HepG2 (cell line): ENCODE data around the gene CBLC. TPM values are rescaled to one million over a fixed set of nuclear protein-coding genes. Genes with fewer than 3 reads are reported as not detected.
A peak's percentile ranks its signal among the peaks of the same experiment; 100 is the strongest.

ENCODE experiments used
- ARNTL ChIP-seq: sonication (generic); formaldehyde crosslinking; IDR thresholded peaks from 2 replicates; pipeline ENCODE4 v1.4.0; 2020; ENCODE audit warnings: mild to moderate bottlenecking, missing genetic modification reagents
- DZIP1 ChIP-seq: sonication (generic); formaldehyde crosslinking; IDR thresholded peaks from 2 replicates; pipeline ENCODE4 v1.5.0; 2020; ENCODE audit warnings: mild to moderate bottlenecking, missing genetic modification reagents
- HIC2 ChIP-seq: sonication (generic); formaldehyde crosslinking; IDR thresholded peaks from 2 replicates; pipeline ENCODE4 v1.9.0; 2022; ENCODE audit warnings: low read depth, missing genetic modification reagents
- LCORL ChIP-seq, 2 experiments: fragments of 450-650 bp in 1 of 2; sonication (generic) in 1 of 2; formaldehyde crosslinking in 1 of 2; IDR thresholded peaks; 2 replicates each; pipeline versions ENCODE4 v1.5.0 to v1.6.1; 2017 to 2020; ENCODE audit warnings: antibody characterized with exemption in 1 of 2, missing genetic modification reagents in 1 of 2
- MAZ ChIP-seq, 2 experiments: sonication (generic) in 1 of 2; formaldehyde crosslinking in 1 of 2; IDR thresholded peaks; 2 replicates each; pipeline versions ENCODE4 v1.5.0 to v1.6.1; 2012 to 2020; ENCODE audit warnings: low read depth in 2 of 2, mild to moderate bottlenecking in 2 of 2, borderline replicate concordance in 1 of 2, improper control_type of control experiment in 1 of 2, low read length in 1 of 2, missing genetic modification reagents in 1 of 2, moderate library complexity in 1 of 2
- MLLT10 ChIP-seq: sonication (generic); formaldehyde crosslinking; IDR thresholded peaks from 2 replicates; pipeline ENCODE4 v1.4.0; 2020; ENCODE audit warnings: missing genetic modification reagents
- NONO ChIP-seq, 2 experiments: fragments of 450-650 bp in 1 of 2; sonication (generic) in 1 of 2; formaldehyde crosslinking in 1 of 2; IDR thresholded peaks in 1 of 2; conservative IDR thresholded peaks in 1 of 2; 2 replicates each; pipeline versions ENCODE4 v1.6.1 to v1.8.0; 2017 to 2022; ENCODE audit warnings: mild to moderate bottlenecking in 1 of 2, missing genetic modification reagents in 1 of 2, moderate library complexity in 1 of 2
- NR2F6 ChIP-seq, 2 experiments: IDR thresholded peaks; 2 replicates each; pipeline ENCODE4 v1.6.1; 2016; ENCODE audit warnings: antibody characterized with exemption in 1 of 2, mild to moderate bottlenecking in 1 of 2
- RARA ChIP-seq: IDR thresholded peaks from 2 replicates; pipeline ENCODE4 v1.6.1; 2016; ENCODE audit warnings: missing genetic modification reagents, missing compliant biosample characterization
- RBFOX2 ChIP-seq: fragments of 200-400 bp; formaldehyde crosslinking; IDR thresholded peaks from 2 replicates; pipeline ENCODE4 v1.6.1; 2017; ENCODE audit warnings: low read depth, mild to moderate bottlenecking, low read length
- RFXANK ChIP-seq: IDR thresholded peaks from 2 replicates; pipeline ENCODE4 v1.6.1; 2016
- SAP130 ChIP-seq: IDR thresholded peaks from 2 replicates; pipeline ENCODE4 v1.6.1; 2016; ENCODE audit warnings: low read depth
- SKIL ChIP-seq: sonication (generic); formaldehyde crosslinking; IDR thresholded peaks from 2 replicates; pipeline ENCODE4 v1.8.0; 2022; ENCODE audit warnings: missing genetic modification reagents, mild to moderate bottlenecking, moderate library complexity, borderline replicate concordance
- SOX6 ChIP-seq, 2 experiments: fragments of 450-650 bp in 1 of 2; sonication (generic) in 1 of 2; formaldehyde crosslinking in 1 of 2; IDR thresholded peaks; 2 replicates each; pipeline versions ENCODE4 v1.4.0 to v1.6.1; 2017 to 2020; ENCODE audit warnings: antibody characterized with exemption in 1 of 2, mild to moderate bottlenecking in 1 of 2, missing genetic modification reagents in 1 of 2
- ZBTB38 ChIP-seq: sonication (generic); formaldehyde crosslinking; IDR thresholded peaks from 2 replicates; pipeline ENCODE4 v1.5.1; 2020; ENCODE audit warnings: mild to moderate bottlenecking, missing genetic modification reagents
- ZFX ChIP-seq: sonication (generic); formaldehyde crosslinking; IDR thresholded peaks from 2 replicates; pipeline ENCODE4 v1.4.0; 2020; ENCODE audit warnings: mild to moderate bottlenecking, low read depth, missing genetic modification reagents, moderate library complexity
- ZGPAT ChIP-seq: IDR thresholded peaks from 2 replicates; pipeline ENCODE4 v1.6.1; 2016; ENCODE audit warnings: mild to moderate bottlenecking
- ZNF354B ChIP-seq: sonication (generic); formaldehyde crosslinking; IDR thresholded peaks from 2 replicates; pipeline ENCODE4 v1.8.0; 2022; ENCODE audit warnings: mild to moderate bottlenecking, missing genetic modification reagents
- ZNF501 ChIP-seq: sonication (generic); formaldehyde crosslinking; IDR thresholded peaks from 2 replicates; pipeline ENCODE4 v1.5.1; 2020; ENCODE audit warnings: mild to moderate bottlenecking, moderate library complexity, missing genetic modification reagents
- ZSCAN22 ChIP-seq: sonication (generic); formaldehyde crosslinking; IDR thresholded peaks from 2 replicates; pipeline ENCODE4 v1.4.0; 2020; ENCODE audit warnings: mild to moderate bottlenecking, missing genetic modification reagents
- ZSCAN25 ChIP-seq: sonication (generic); formaldehyde crosslinking; IDR thresholded peaks from 2 replicates; pipeline ENCODE4 v1.8.0; 2022; ENCODE audit warnings: mild to moderate bottlenecking, missing genetic modification reagents
- polyA plus RNA-seq, 8 experiments: library from polyadenylated mRNA; depleted of rRNA in 3 of 8; stranded (reverse) in 7 of 8; unstranded in 1 of 8; fragments of >200 nt; fragmentation: Illumina TruSeq in 4 of 8; extraction: Trizol in 4 of 8; gene quantifications; 2 replicates each; pipeline versions ENCODE4 v1.2.1 to v1.2.3, GENCODE V29; 2011 to 2016; ENCODE audit warnings: low read depth in 4 of 8, missing spikeins in 1 of 8, mixed read lengths in 1 of 8; ENCODE audit not compliant: insufficient read depth in 1 of 8
- total RNA-seq, 5 experiments: library from RNA; depleted of rRNA; stranded (reverse); fragments of >200 nt; fragmentation: Illumina TruSeq; extraction: Trizol; gene quantifications; 2 replicates each; pipeline ENCODE4 v1.2.3, GENCODE V29; 2016; ENCODE audit warnings: low read depth in 1 of 5

Gene CBLC
- total and polyA plus RNA-seq, 2 of the 13 experiments (the other 11 are each of a cell fraction or from before 2014, with no cell fraction given) = 1.8 to 2.6 TPM

GRCh38 chr19:44812142-44812718 lies 34.5 kb downstream of the CBLC start (continued):
- no peak for TF ChIP-seq NONO (IDR thresholded peaks at IDR 0.05)
- peak; percentile 56; the same call in 1 of the 2 replicates for TF ChIP-seq NONO (CRISPR knock-in tag; conservative IDR thresholded peaks at IDR 0.05)
- peak; percentile 22; the same call in 1 of the 2 replicates for TF ChIP-seq MAZ (IDR thresholded peaks at IDR 0.05; ENCODE audit: borderline replicate concordance, low read depth, low read length)
- TF ChIP-seq MAZ (CRISPR knock-in tag; IDR thresholded peaks at IDR 0.05; ENCODE audit: low read depth) = no peak
- peak; percentile 43; the same call in 1 of the 2 replicates for TF ChIP-seq SKIL
- TF ChIP-seq DZIP1 (CRISPR knock-in tag) = no peak
- TF ChIP-seq ZSCAN22 (CRISPR knock-in tag) = peak; percentile 93
- TF ChIP-seq ZNF354B (CRISPR knock-in tag) = no peak
- peak; percentile 66 for TF ChIP-seq RARA (CRISPR knock-in tag)
- TF ChIP-seq RBFOX2 = peak; percentile 90
- TF ChIP-seq ARNTL (CRISPR knock-in tag) = no peak
- peak; percentile 90 for TF ChIP-seq ZBTB38
- TF ChIP-seq ZNF501 (CRISPR knock-in tag) = peak; percentile 61; the same call in 1 of the 2 replicates
- TF ChIP-seq LCORL (IDR thresholded peaks at IDR 0.05) = no peak
- peak; percentile 79; the same call in 1 of the 2 replicates for TF ChIP-seq LCORL (CRISPR knock-in tag; IDR thresholded peaks at IDR 0.05)
- 0 out of 2 replicates have a peak, but pooled peaks have one; percentile 35 for TF ChIP-seq HIC2 (CRISPR knock-in tag)
- TF ChIP-seq ZSCAN25 (CRISPR knock-in tag) = peak; percentile 87; the same call in 1 of the 2 replicates
- TF ChIP-seq SAP130 (CRISPR knock-in tag) = peak; percentile 57; the same call in 1 of the 2 replicates
- 0 out of 2 replicates have a peak, but pooled peaks have one; percentile 38 for TF ChIP-seq ZGPAT (CRISPR knock-in tag)
- peak; percentile 76 for TF ChIP-seq NR2F6 (IDR thresholded peaks at IDR 0.05)
- TF ChIP-seq NR2F6 (CRISPR knock-in tag; IDR thresholded peaks at IDR 0.05) = peak; percentile 80
- peak; percentile 34 for TF ChIP-seq ZFX (CRISPR knock-in tag)
- TF ChIP-seq MLLT10 (CRISPR knock-in tag) = no peak
- no peak for TF ChIP-seq SOX6 (IDR thresholded peaks at IDR 0.05)
- peak; percentile 86 for TF ChIP-seq SOX6 (CRISPR knock-in tag; IDR thresholded peaks at IDR 0.05)
- no peak for TF ChIP-seq RFXANK
